ENCODE results near the gene ABCD3. TPM values are rescaled to one million over a fixed set of nuclear protein-coding genes. Genes with fewer than 3 reads are reported as not detected.
"Not testable (repeated sequence)": the region's sequence is repeated elsewhere in the genome, so short reads cannot be mapped to it uniquely, and the experiment has no call there.

The ABCD3 gene
- total and polyA plus RNA-seq, 7 experiments from 2014 or later, result 18.0 to 31.2 (median 24.4) TPM

DNA sequence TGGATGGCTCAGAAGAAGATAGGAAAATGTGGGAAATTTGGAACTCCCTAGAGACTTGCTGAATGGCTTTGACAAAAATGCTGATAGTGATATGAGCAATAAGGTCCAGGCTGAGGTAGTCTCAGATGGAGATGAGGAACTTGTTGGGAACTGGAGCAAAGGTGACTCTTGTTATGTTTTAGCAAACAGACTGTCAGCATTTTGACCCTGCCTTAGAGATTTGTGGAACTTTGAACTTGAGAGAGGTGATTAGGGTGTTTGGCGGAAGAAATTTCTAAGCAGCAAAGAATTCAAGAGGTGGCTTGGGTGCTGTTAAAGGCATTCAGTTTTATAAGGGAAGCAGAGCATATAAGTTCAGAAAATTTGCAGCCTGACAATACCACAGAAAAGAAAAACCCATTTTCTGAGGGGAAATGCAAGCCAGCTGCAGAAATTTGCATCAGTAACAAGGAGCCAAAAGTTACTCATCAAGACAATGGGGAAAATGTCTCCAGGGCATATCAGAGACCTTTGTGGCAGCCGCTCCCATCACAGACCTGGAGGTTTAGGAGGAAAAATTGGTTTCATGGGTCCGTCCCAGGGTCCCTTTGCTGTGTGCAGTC is 10.8 kb downstream of the ABCD3 start:
- H3K27me3 Mint-ChIP-seq; H3K4me1 ChIP-seq (ENCODE audit: control insufficient read depth in 2 of 2, insufficient read depth in 2 of 2, low read length in 2 of 2); H3K27ac Mint-ChIP-seq; H3K27ac ChIP-seq (ENCODE audit: low read depth, low read length); intact Hi-C loops (cut with micrococcal nuclease); H3K4me3 ChIP-seq (ENCODE audit: low read length); DNase-seq; H3K27me3 ChIP-seq (ENCODE audit: control insufficient read depth in 2 of 2, insufficient read depth in 2 of 2, low read length in 2 of 2); ATAC-seq; CTCF ChIA-PET; H3K9me3 Mint-ChIP-seq; H3K36me3 ChIP-seq (ENCODE audit: control insufficient read depth in 2 of 3, insufficient read depth in 3 of 3, low read length in 3 of 3); POLR2A ChIA-PET; H3K9me3 ChIP-seq (ENCODE audit: control insufficient read depth in 2 of 3, low read length in 3 of 3): not testable (repeated sequence)
- peaks cover 20 to 73% (median 51%) of the 10 kb centered on the region in 7 donors for H3K4me1 Mint-ChIP-seq
- H3K4me3 Mint-ChIP-seq, result peak overlapping the region in 1 of 10 donors; percentile 4
- peaks cover 6 to 28% (median 18%) of the 10 kb centered on the region in 5 donors for H3K36me3 Mint-ChIP-seq

- H3K4me3 Mint-ChIP-seq, result peak overlapping the region in 2 of 10 donors; percentile 1 to 23
- peaks cover 11 to 35% (median 23%) of the 10 kb centered on the region in 5 donors for H3K36me3 Mint-ChIP-seq
- H3K27ac ChIP-seq (ENCODE audit: low read depth, low read length); H3K4me1 ChIP-seq (ENCODE audit: control insufficient read depth in 2 of 2, insufficient read depth in 2 of 2, low read length in 2 of 2); intact Hi-C loops (cut with micrococcal nuclease); H3K27me3 ChIP-seq (ENCODE audit: control insufficient read depth in 2 of 2, insufficient read depth in 2 of 2, low read length in 2 of 2); DNase-seq; ATAC-seq; CTCF ChIA-PET; POLR2A ChIA-PET; H3K4me3 ChIP-seq (ENCODE audit: low read length); H3K9me3 Mint-ChIP-seq; H3K27me3 Mint-ChIP-seq; H3K9me3 ChIP-seq (ENCODE audit: control insufficient read depth in 2 of 3, low read length in 3 of 3); H3K36me3 ChIP-seq (ENCODE audit: control insufficient read depth in 2 of 3, insufficient read depth in 3 of 3, low read length in 3 of 3): not testable (repeated sequence)
- H3K27ac Mint-ChIP-seq, result peak overlapping the region in 2 of 9 donors; percentile 1 to 33
- H3K4me1 Mint-ChIP-seq, result peaks cover 20 to 75% (median 52%) of the 10 kb centered on the region in 7 donors
Measured at GRCh38 chr1:94430066-94430465, 11.9 kb downstream of the ABCD3 start.

GRCh38 chr1:94433866-94434265 is 15.7 kb downstream of the ABCD3 start:
- no peak overlapping the region for H3K27ac Mint-ChIP-seq
- Histone ChIP-seq H3K4me3 (ENCODE audit: low read length) (no peak overlapping the region), H3K9me3 (ENCODE audit: control insufficient read depth in 2 of 3, low read length in 3 of 3) (peaks cover 0 to 6% (median 0%) of the 10 kb centered on the region in 3 experiments), H3K27ac (ENCODE audit: low read depth, low read length) (no peak overlapping the region), H3K36me3 (ENCODE audit: control insufficient read depth in 2 of 3, insufficient read depth in 3 of 3, low read length in 3 of 3) (no peaks in the 10 kb centered on the region), H3K4me1 (ENCODE audit: control insufficient read depth in 2 of 2, insufficient read depth in 2 of 2, low read length in 2 of 2) (no peaks in the 10 kb centered on the region), H3K27me3 (ENCODE audit: control insufficient read depth in 2 of 2, insufficient read depth in 2 of 2, low read length in 2 of 2) (no peaks in the 10 kb centered on the region)
- intact Hi-C loops (cut with micrococcal nuclease), result no loop called here
- POLR2A ChIA-PET, result no interaction called here
- CTCF ChIA-PET, result interaction anchor here (0.6 kb wide), 1 partner anchor 37 kb away, joined by 3 read pairs; no protein-coding TSS in a partner anchor
- H3K9me3 Mint-ChIP-seq, result peaks cover 2 to 26% (median 11%) of the 10 kb centered on the region in 11 donors
- H3K27me3 Mint-ChIP-seq, result no peaks in the 10 kb centered on the region
- no peak for DNase-seq
- H3K36me3 Mint-ChIP-seq, result peaks cover 10 to 58% (median 42%) of the 10 kb centered on the region in 5 donors
- no peak overlapping the region for H3K4me3 Mint-ChIP-seq
- H3K4me1 Mint-ChIP-seq, result peaks cover 4 to 68% (median 44%) of the 10 kb centered on the region in 7 donors
- no peak for ATAC-seq

- Mint-ChIP-seq H3K9me3 (peaks cover 0 to 22% (median 8%) of the 10 kb centered on the region in 11 donors), H3K4me1 (peaks cover 2 to 68% (median 37%) of the 10 kb centered on the region in 7 donors), H3K36me3 (peaks cover 8 to 55% (median 38%) of the 10 kb centered on the region in 5 donors), H3K4me3 (no peak overlapping the region), H3K27me3 (no peaks in the 10 kb centered on the region), H3K27ac (peak overlapping the region in 1 of 9 donors; percentile 26)
- no peak for DNase-seq
- no peaks in the 10 kb centered on the region for H3K27me3 ChIP-seq (ENCODE audit: control insufficient read depth in 2 of 2, insufficient read depth in 2 of 2, low read length in 2 of 2)
- no peaks in the 10 kb centered on the region for H3K36me3 ChIP-seq (ENCODE audit: control insufficient read depth in 2 of 3, insufficient read depth in 3 of 3, low read length in 3 of 3)
- peaks cover 0 to 6% (median 0%) of the 10 kb centered on the region in 3 experiments for H3K9me3 ChIP-seq (ENCODE audit: control insufficient read depth in 2 of 3, low read length in 3 of 3)
- H3K27ac ChIP-seq (ENCODE audit: low read depth, low read length), result no peak overlapping the region
- H3K4me3 ChIP-seq (ENCODE audit: low read length), result no peak overlapping the region
- POLR2A ChIA-PET, result no interaction called here
- no peaks in the 10 kb centered on the region for H3K4me1 ChIP-seq (ENCODE audit: control insufficient read depth in 2 of 2, insufficient read depth in 2 of 2, low read length in 2 of 2)
- ATAC-seq, result no peak
- intact Hi-C loops (cut with micrococcal nuclease), result no loop called here
- CTCF ChIA-PET, result interaction anchor here (0.6 kb wide), 1 partner anchor 36 kb away, joined by 3 read pairs; no protein-coding TSS in a partner anchor
Measured at GRCh38 chr1:94434365-94435045, 16.3 kb downstream of the ABCD3 start.

DNA sequence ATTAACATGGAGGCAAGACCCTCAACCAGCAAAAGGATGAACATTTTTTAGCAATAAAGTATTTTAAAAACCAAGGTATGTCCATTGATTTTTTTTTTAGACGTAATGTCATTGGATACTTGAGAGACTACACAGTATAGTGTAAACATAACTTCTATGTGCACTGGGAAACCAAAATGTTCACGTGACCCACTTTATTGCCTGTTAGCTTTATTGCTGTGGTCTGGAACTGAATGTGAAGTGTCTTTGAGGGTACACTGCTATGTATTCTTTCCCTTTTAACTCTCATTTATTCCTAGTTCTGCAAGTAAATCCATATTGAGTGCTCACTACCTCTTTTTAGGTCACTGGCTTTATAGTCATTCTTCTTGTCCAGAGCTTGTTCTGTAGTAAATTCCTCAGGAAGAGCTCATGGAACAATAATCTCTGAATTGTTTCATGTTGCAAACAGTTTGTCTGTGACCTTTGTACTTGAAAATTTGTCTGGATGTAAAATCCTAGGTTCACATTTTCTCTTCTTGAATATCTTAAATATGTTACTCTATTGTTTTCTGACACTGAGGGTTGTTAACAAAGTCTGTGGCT is 20.6 kb downstream of the ABCD3 start:
- Mint-ChIP-seq H3K4me3 (peak overlapping the region in 3 of 10 donors; percentile 10 to 45 (median 21)), H3K27me3 (no peaks in the 10 kb centered on the region), H3K4me1 (peaks cover 0 to 45% (median 33%) of the 10 kb centered on the region in 7 donors)

GRCh38 chr1:94440088-94440487 is 21.9 kb downstream of the ABCD3 start:
- CTCF ChIA-PET, result no interaction called here
- Histone ChIP-seq H3K4me3 (ENCODE audit: low read length) (no peak overlapping the region), H3K36me3 (ENCODE audit: control insufficient read depth in 2 of 3, insufficient read depth in 3 of 3, low read length in 3 of 3) (peaks cover 0 to 4% (median 0%) of the 10 kb centered on the region in 3 experiments), H3K27ac (ENCODE audit: low read depth, low read length) (no peak overlapping the region), H3K4me1 (ENCODE audit: control insufficient read depth in 2 of 2, insufficient read depth in 2 of 2, low read length in 2 of 2) (no peaks in the 10 kb centered on the region), H3K27me3 (ENCODE audit: control insufficient read depth in 2 of 2, insufficient read depth in 2 of 2, low read length in 2 of 2) (no peaks in the 10 kb centered on the region), H3K9me3 (ENCODE audit: control insufficient read depth in 2 of 3, low read length in 3 of 3) (peaks cover 0 to 19% (median 5%) of the 10 kb centered on the region in 3 experiments)
- DNase-seq (no peak), ATAC-seq (no peak)
- intact Hi-C loops (cut with micrococcal nuclease), result no loop called here
- H3K4me3 Mint-ChIP-seq, result no peak overlapping the region
- H3K27ac Mint-ChIP-seq, result no peak overlapping the region
- H3K9me3 Mint-ChIP-seq, result peaks cover 6 to 66% (median 31%) of the 10 kb centered on the region in 11 donors
- POLR2A ChIA-PET, result no interaction called here
- peaks cover 0 to 36% (median 25%) of the 10 kb centered on the region in 7 donors for H3K4me1 Mint-ChIP-seq
- H3K27me3 Mint-ChIP-seq, result no peaks in the 10 kb centered on the region
- peaks cover 12 to 58% (median 48%) of the 10 kb centered on the region in 5 donors for H3K36me3 Mint-ChIP-seq

More for the DNA sequence above, 20.6 kb downstream of the ABCD3 start:
- DNase-seq (no peak), ATAC-seq (no peak)
- peaks cover 0 to 10% (median 3%) of the 10 kb centered on the region in 3 experiments for H3K9me3 ChIP-seq (ENCODE audit: control insufficient read depth in 2 of 3, low read length in 3 of 3)
- H3K4me3 ChIP-seq (ENCODE audit: low read length), result no peak overlapping the region
- no peaks in the 10 kb centered on the region for H3K27me3 ChIP-seq (ENCODE audit: control insufficient read depth in 2 of 2, insufficient read depth in 2 of 2, low read length in 2 of 2)
- CTCF ChIA-PET, result no interaction called here
- Mint-ChIP-seq H3K36me3 (peaks cover 13 to 65% (median 53%) of the 10 kb centered on the region in 5 donors), H3K9me3 (peaks cover 6 to 57% (median 26%) of the 10 kb centered on the region in 11 donors), H3K27ac (no peak overlapping the region)
- no peaks in the 10 kb centered on the region for H3K4me1 ChIP-seq (ENCODE audit: control insufficient read depth in 2 of 2, insufficient read depth in 2 of 2, low read length in 2 of 2)
- POLR2A ChIA-PET, result no interaction called here
- H3K27ac ChIP-seq (ENCODE audit: low read depth, low read length), result no peak overlapping the region
- H3K36me3 ChIP-seq (ENCODE audit: control insufficient read depth in 2 of 3, insufficient read depth in 3 of 3, low read length in 3 of 3), result no peaks in the 10 kb centered on the region
- intact Hi-C loops (cut with micrococcal nuclease), result no loop called here
